HG03045 (cell line): ENCODE measurements around the gene ABCF3.

Source experiments
- ATAC-seq: cut with Tn5 transposase; IDR thresholded peaks from one replicate; pipeline ENCODE4 v1.9.1; 2021; ENCODE audit warnings: mild to moderate bottlenecking, moderate library complexity; ENCODE audit not compliant: unreplicated experiment

The ABCF3 gene

GRCh38 chr3:184230603-184231528 lies 44.9 kb downstream of the ABCF3 start:
- ATAC-seq = no peak

- ATAC-seq = no peak
These were observed 45.7 kb downstream of the ABCF3 start for GRCh38 chr3:184231671-184232070.

GRCh38 chr3:184233127-184233843 lies 47.3 kb downstream of the ABCF3 start:
- ATAC-seq = no peak

GRCh38 chr3:184234224-184234623 lies 48.2 kb downstream of the ABCF3 start:
- ATAC-seq = no peak

GRCh38 chr3:184234671-184235380 lies 48.8 kb downstream of the ABCF3 start:
- ATAC-seq = no peak

- no peak for ATAC-seq
These were observed 49.5 kb downstream of the ABCF3 start for GRCh38 chr3:184235381-184236032.

- ATAC-seq = no peak
These were observed 50.0 kb downstream of the ABCF3 start for GRCh38 chr3:184236033-184236410.

- ATAC-seq = no peak
These were observed 50.6 kb downstream of the ABCF3 start for GRCh38 chr3:184236636-184237035.

- no peak for ATAC-seq
These were observed 51.2 kb downstream of the ABCF3 start for GRCh38 chr3:184237211-184237610.

- no peak for ATAC-seq
These were observed 51.8 kb downstream of the ABCF3 start for GRCh38 chr3:184237807-184238206.

- no peak for ATAC-seq
These were observed 52.3 kb downstream of the ABCF3 start for GRCh38 chr3:184238246-184238818.

- ATAC-seq = no peak
These were observed 53.2 kb downstream of the ABCF3 start for GRCh38 chr3:184239221-184239620.

- no peak for ATAC-seq
These were observed 53.7 kb downstream of the ABCF3 start for GRCh38 chr3:184239708-184240107.

- ATAC-seq = no peak
These were observed 54.6 kb downstream of the ABCF3 start for GRCh38 chr3:184240384-184241140.

GRCh38 chr3:184241141-184241446 lies 55.1 kb downstream of the ABCF3 start:
- ATAC-seq = no peak

- ATAC-seq = no peak
These were observed 55.7 kb downstream of the ABCF3 start for GRCh38 chr3:184241447-184242296.

GRCh38 chr3:184242297-184242685 lies 56.3 kb downstream of the ABCF3 start:
- no peak for ATAC-seq
